GM21529 (cell line): ENCODE results near the gene GET4.

Source experiments
- ATAC-seq: cut with Tn5 transposase; IDR thresholded peaks from one replicate; pipeline ENCODE4 v1.9.1; 2021; ENCODE audit not compliant: unreplicated experiment

The GET4 gene

DNA sequence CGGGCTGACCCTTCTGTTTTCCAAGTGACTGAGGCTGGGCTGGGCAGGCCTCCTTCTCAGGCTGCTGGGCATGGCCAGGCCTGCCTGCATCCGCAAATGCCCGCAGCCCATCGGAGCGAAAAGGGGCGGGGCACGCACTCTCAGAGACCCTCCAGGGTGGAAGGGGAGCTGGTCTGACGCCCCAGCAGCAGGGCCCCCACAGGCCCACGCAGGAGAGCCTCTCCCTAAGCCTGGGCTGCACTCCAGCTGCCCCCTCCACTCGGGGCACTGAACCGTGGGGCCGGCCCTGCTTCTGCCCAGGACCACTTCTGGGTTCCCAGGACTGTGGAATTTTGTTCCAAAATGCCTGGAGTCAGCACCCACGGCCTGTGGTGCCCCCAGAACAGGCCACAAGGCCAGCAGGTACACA, 68.8 kb downstream of the GET4 start:
- ATAC-seq, result no peak

DNA sequence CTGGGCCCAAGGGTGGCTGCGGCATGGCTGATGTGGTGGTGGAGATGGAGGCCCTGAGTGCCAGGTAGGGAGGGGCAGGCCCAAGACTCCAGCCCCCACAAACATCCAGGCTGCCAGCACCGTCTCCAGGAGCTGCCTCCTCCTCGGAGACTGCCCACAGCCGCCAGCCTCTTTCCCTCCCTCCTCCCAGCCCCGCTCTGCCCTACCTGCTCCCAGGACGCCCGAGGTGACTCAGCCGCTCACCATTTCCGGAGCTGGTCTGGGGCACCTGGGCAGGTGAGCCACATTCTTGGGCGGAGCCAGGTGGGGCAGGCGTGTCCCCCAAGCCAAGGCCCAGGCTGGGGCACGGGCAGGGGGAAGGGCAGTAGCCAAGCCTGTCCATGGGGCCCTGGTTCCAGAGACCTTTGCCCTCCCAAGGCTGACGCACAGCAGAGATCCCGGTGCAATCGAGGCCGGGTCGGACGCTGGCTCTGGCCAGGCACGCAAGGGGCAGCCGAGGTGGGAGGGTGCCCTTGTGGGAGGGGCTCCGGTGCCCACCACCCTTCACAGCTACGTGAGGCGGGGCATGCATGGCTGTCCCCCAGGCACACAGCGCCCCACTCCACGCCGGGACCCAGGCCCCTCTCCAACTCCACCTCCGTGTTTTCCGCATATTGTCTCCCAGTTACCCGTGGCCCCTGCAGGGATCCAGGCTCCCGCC, 69.4 kb downstream of the GET4 start:
- no peak for ATAC-seq
